Epithelial cell of esophagus (primary cell): ENCODE measurements around the gene CELA2B.
"Not testable (repeated sequence)": the region's sequence is repeated elsewhere in the genome, so short reads cannot be mapped to it uniquely, and the experiment has no call there.

ENCODE experiments used
- DNase-seq: peaks from one replicate; pipeline ENCODE4 v3.0.0; 2010; ENCODE audit warnings: low read depth
- H3K4me3 ChIP-seq: 2 replicates; pipeline ENCODE4 v1.5.1; 2011; ENCODE audit warnings: mild to moderate bottlenecking, low read length, control low read depth
- CTCF ChIP-seq: IDR thresholded peaks from 2 replicates; pipeline ENCODE4 v1.5.1; 2011; ENCODE audit warnings: low read depth, mild to moderate bottlenecking, low read length, control low read depth, inconsistent platforms; ENCODE audit not compliant: insufficient read depth; ENCODE audit errors: missing control alignments

The CELA2B gene

GRCh38 chr1:15485636-15486035 is 9.7 kb downstream of the CELA2B start:
- H3K4me3 ChIP-seq, result no peak overlapping the region
- DNase-seq, result no peak
- no peak for TF ChIP-seq CTCF

GRCh38 chr1:15486844-15487610 is 11.1 kb downstream of the CELA2B start:
- not testable (repeated sequence) for H3K4me3 ChIP-seq
- DNase-seq, result peak; percentile 66

GRCh38 chr1:15488371-15488770 is 12.5 kb downstream of the CELA2B start:
- no peak for DNase-seq
- no peak overlapping the region for H3K4me3 ChIP-seq
- no peak for TF ChIP-seq CTCF

GRCh38 chr1:15489052-15489736 is 13.3 kb downstream of the CELA2B start:
- no peak for TF ChIP-seq CTCF
- H3K4me3 ChIP-seq, result no peak overlapping the region

GRCh38 chr1:15491010-15491409 is 15.1 kb downstream of the CELA2B start:
- DNase-seq, result peak; percentile 46
- not testable (repeated sequence) for H3K4me3 ChIP-seq

More at GRCh38 chr1:15489052-15489736, 13.3 kb downstream of the CELA2B start:
- DNase-seq, result no peak

- no peak for DNase-seq
- no peak overlapping the region for H3K4me3 ChIP-seq
- TF ChIP-seq CTCF, result no peak
Observed at GRCh38 chr1:15492596-15492995, 16.7 kb downstream of the CELA2B start.

- H3K4me3 ChIP-seq, result no peak overlapping the region
- no peak for TF ChIP-seq CTCF
- DNase-seq, result no peak
Observed at GRCh38 chr1:15493869-15494390, 18.0 kb downstream of the CELA2B start.
